Measurements from ENCODE around the gene ACTC1. TPM values are rescaled to one million over a fixed set of nuclear protein-coding genes. Genes with fewer than 3 reads are reported as not detected.

Gene ACTC1
- total RNA-seq, 2 experiments from 2014 or later, result not detected

DNA sequence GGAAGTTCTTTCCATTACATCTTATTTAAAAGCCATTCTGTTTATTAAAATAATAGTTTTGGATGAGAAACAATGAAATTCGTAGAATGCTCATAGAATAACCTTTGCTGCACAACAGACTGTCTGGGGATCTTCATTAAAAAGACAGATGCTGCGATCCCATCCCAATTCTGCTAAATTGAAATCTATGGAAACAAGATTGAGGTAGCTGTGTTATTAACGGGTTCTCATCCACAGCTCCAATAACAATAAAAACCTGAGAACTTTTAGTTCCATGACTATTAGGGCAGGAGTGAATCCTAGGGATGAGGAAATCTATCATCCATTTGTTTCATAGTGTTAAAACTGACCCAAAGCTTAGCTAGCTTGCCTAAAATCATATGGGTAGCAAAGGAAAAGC, 38.1 kb downstream of the ACTC1 start:
- peaks cover 86% of the 10 kb centered on the region for H3K27me3 Mint-ChIP-seq
- CTCF ChIA-PET, result interaction anchor here (0.7 kb wide), 1 partner anchor 34 kb away, joined by 3 read pairs; no protein-coding TSS in a partner anchor
- no peaks in the 10 kb centered on the region for H3K9me3 Mint-ChIP-seq
- no peak for ATAC-seq (ENCODE audit: poor library complexity)
- Histone ChIP-seq H3K9me3 (ENCODE audit: control insufficient read depth in 1 of 2, insufficient read depth in 1 of 2, low read length in 2 of 2) (peaks cover 0 to 7% of the 10 kb centered on the region in 2 experiments), H3K4me1 (ENCODE audit: insufficient read depth, low read length) (no peaks in the 10 kb centered on the region), H3K27me3 (ENCODE audit: control insufficient read depth in 1 of 2, insufficient read depth in 2 of 2, low read length in 2 of 2) (peaks cover 38 to 51% of the 10 kb centered on the region in 2 experiments), H3K4me3 (ENCODE audit: low read length) (no peak overlapping the region), H3K36me3 (ENCODE audit: insufficient read depth, low read length) (no peaks in the 10 kb centered on the region), H3K27ac (ENCODE audit: low read depth in 1 of 2, low read length in 2 of 2) (no peak overlapping the region)
- intact Hi-C loops (cut with DNase I, micrococcal nuclease), result no loop called here
- H3K27ac Mint-ChIP-seq, result no peak overlapping the region
- H3K4me1 Mint-ChIP-seq (ENCODE audit: low read depth), result no peaks in the 10 kb centered on the region
- POLR2A ChIA-PET, result no interaction called here
- H3K36me3 Mint-ChIP-seq (ENCODE audit: low read depth), result no peaks in the 10 kb centered on the region
- TF ChIP-seq, protein P1, sequence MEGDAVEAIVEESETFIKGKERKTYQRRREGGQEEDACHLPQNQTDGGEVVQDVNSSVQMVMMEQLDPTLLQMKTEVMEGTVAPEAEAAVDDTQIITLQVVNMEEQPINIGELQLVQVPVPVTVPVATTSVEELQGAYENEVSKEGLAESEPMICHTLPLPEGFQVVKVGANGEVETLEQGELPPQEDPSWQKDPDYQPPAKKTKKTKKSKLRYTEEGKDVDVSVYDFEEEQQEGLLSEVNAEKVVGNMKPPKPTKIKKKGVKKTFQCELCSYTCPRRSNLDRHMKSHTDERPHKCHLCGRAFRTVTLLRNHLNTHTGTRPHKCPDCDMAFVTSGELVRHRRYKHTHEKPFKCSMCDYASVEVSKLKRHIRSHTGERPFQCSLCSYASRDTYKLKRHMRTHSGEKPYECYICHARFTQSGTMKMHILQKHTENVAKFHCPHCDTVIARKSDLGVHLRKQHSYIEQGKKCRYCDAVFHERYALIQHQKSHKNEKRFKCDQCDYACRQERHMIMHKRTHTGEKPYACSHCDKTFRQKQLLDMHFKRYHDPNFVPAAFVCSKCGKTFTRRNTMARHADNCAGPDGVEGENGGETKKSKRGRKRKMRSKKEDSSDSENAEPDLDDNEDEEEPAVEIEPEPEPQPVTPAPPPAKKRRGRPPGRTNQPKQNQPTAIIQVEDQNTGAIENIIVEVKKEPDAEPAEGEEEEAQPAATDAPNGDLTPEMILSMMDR (IDR thresholded peaks at IDR 0.05), result no peak
- DNase-seq, result no peak
- H3K4me3 Mint-ChIP-seq, result no peak overlapping the region

GRCh38 chr15:34755419-34755773, 40.0 kb downstream of the ACTC1 start:
- H3K4me3 ChIP-seq (ENCODE audit: low read length), result no peak overlapping the region
- no peak overlapping the region for H3K27ac Mint-ChIP-seq
- intact Hi-C loops (cut with DNase I, micrococcal nuclease), result no loop called here
- ChIA-PET CTCF (no interaction called here), POLR2A (no interaction called here)
- no peaks in the 10 kb centered on the region for H3K36me3 ChIP-seq (ENCODE audit: insufficient read depth, low read length)
- H3K4me3 Mint-ChIP-seq, result no peak overlapping the region
- ATAC-seq (ENCODE audit: poor library complexity) (no peak), DNase-seq (no peak)
- H3K4me1 ChIP-seq (ENCODE audit: insufficient read depth, low read length), result no peaks in the 10 kb centered on the region
- H3K27ac ChIP-seq (ENCODE audit: low read depth in 1 of 2, low read length in 2 of 2), result no peak overlapping the region
- H3K27me3 Mint-ChIP-seq, result peaks cover 89% of the 10 kb centered on the region
- peaks cover 0 to 7% of the 10 kb centered on the region in 2 experiments for H3K9me3 ChIP-seq (ENCODE audit: control insufficient read depth in 1 of 2, insufficient read depth in 1 of 2, low read length in 2 of 2)
- peaks cover 38 to 55% of the 10 kb centered on the region in 2 experiments for H3K27me3 ChIP-seq (ENCODE audit: control insufficient read depth in 1 of 2, insufficient read depth in 2 of 2, low read length in 2 of 2)
- no peaks in the 10 kb centered on the region for H3K4me1 Mint-ChIP-seq (ENCODE audit: low read depth)
- TF ChIP-seq, protein P1 (IDR thresholded peaks at IDR 0.05), result no peak
- H3K36me3 Mint-ChIP-seq (ENCODE audit: low read depth), result no peaks in the 10 kb centered on the region
- H3K9me3 Mint-ChIP-seq, result no peaks in the 10 kb centered on the region

DNA sequence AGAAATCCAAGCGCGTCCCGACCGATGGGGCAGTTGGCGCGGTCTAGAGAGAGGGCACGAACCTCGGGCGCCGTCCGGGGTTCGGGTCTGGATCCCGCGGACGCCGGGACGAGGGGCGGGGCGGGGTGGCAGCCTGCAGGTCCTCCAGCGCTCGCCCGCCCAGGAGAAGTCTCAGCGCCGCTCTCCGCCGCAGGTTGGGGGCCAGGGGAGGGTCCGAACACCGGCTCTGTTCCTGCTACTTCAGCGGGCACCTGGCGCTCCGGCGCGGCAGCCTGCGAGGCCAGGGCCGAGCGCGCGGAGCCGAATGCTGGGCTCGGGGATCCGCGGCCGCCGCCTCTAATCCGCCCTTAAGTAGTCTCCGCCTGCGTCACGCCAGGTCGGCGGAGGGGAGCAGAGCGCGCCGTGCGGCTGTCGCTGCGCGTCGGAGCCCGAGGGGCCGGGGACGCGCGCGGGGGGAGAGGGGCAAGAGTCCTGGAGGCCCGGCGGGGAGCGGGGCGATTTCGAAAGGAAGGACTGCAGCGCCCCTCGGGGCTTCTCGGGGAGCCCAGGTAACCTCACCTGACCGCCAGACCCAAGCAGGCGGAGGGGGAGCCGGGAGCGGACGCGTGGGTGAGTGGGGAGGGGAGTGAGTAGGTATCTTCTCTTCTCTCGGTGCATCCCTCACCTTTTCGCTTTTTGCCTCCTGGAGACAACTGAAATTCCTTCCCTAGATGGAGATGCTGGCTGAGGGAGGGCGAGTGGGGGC, 40.5 kb downstream of the ACTC1 start, which contains the start of gene GJD2:
Gene GJD2, minus strand, starts transcription at position 325 of the 745 bp plus-strand sequence. CDS start 510 bp downstream, outside the sequence.
- H3K36me3 ChIP-seq (ENCODE audit: insufficient read depth, low read length), result no peaks in the 10 kb centered on the region
- H3K9me3 ChIP-seq (ENCODE audit: control insufficient read depth in 1 of 2, insufficient read depth in 1 of 2, low read length in 2 of 2), result peaks cover 0 to 7% of the 10 kb centered on the region in 2 experiments
- ATAC-seq (ENCODE audit: poor library complexity), result no peak
- Mint-ChIP-seq H3K27me3 (peaks cover 87% of the 10 kb centered on the region), H3K9me3 (no peaks in the 10 kb centered on the region), H3K27ac (no peak within 1 kb of the TSS), H3K4me3 (no peak within 1 kb of the TSS), H3K4me1 (ENCODE audit: low read depth) (no peaks in the 10 kb centered on the region), H3K36me3 (ENCODE audit: low read depth) (no peaks in the 10 kb centered on the region)
- intact Hi-C loops (cut with DNase I, micrococcal nuclease), result no loop called here
- no peak for DNase-seq
- TF ChIP-seq, protein P1 (IDR thresholded peaks at IDR 0.05), result no peak
- POLR2A ChIA-PET, result no interaction called here
- H3K27me3 ChIP-seq (ENCODE audit: control insufficient read depth in 1 of 2, insufficient read depth in 2 of 2, low read length in 2 of 2), result peaks cover 36 to 55% of the 10 kb centered on the region in 2 experiments
- H3K27ac ChIP-seq (ENCODE audit: low read depth in 1 of 2, low read length in 2 of 2), result no peak within 1 kb of the TSS
- H3K4me3 ChIP-seq (ENCODE audit: low read length), result no peak within 1 kb of the TSS
- no peaks in the 10 kb centered on the region for H3K4me1 ChIP-seq (ENCODE audit: insufficient read depth, low read length)
- CTCF ChIA-PET, result no interaction called here
